ENCODE measurements around the gene LGI4. TPM values are rescaled to one million over a fixed set of nuclear protein-coding genes. Genes with fewer than 3 reads are reported as not detected.

Gene LGI4
- total RNA-seq, 4 donors from 2014 or later, result 32.0 to 58.6 (median 49.2) TPM

DNA sequence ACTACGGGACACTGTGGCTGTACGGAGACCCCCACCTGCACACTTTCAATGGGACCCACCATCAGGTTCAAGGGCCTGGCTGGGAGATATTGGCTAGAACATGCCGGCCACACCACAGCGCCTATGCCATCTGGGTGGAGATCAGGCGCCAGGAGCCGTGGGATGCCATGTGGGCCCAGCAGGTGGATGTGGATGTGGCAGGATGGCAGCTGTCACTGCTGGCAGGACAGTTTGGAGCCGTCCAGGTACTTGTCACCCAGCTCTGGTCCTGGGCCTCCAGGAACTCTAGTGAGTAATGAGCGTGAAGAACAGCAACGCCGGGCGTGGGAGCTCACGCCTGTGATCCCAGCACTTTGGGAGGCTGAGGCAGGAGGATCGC lies 35.0 kb downstream of the LGI4 start:
- DNase-seq (ENCODE audit: extremely low spot score), result no peak
- no peaks in the 10 kb centered on the region for H3K9me3 ChIP-seq
- H3K36me3 ChIP-seq, result no peaks in the 10 kb centered on the region
- TF ChIP-seq, protein P1, sequence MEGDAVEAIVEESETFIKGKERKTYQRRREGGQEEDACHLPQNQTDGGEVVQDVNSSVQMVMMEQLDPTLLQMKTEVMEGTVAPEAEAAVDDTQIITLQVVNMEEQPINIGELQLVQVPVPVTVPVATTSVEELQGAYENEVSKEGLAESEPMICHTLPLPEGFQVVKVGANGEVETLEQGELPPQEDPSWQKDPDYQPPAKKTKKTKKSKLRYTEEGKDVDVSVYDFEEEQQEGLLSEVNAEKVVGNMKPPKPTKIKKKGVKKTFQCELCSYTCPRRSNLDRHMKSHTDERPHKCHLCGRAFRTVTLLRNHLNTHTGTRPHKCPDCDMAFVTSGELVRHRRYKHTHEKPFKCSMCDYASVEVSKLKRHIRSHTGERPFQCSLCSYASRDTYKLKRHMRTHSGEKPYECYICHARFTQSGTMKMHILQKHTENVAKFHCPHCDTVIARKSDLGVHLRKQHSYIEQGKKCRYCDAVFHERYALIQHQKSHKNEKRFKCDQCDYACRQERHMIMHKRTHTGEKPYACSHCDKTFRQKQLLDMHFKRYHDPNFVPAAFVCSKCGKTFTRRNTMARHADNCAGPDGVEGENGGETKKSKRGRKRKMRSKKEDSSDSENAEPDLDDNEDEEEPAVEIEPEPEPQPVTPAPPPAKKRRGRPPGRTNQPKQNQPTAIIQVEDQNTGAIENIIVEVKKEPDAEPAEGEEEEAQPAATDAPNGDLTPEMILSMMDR (IDR thresholded peaks at IDR 0.05), result no peak
- no peak for TF ChIP-seq EP300 (IDR thresholded peaks at IDR 0.05)
- TF ChIP-seq POLR2A (IDR thresholded peaks at IDR 0.05; ENCODE audit: low read depth), result no peak
- no peak for TF ChIP-seq POLR2AphosphoS5 (IDR thresholded peaks at IDR 0.05)
- no peaks in the 10 kb centered on the region for H3K27me3 ChIP-seq
- H3K27ac ChIP-seq (replicated peaks in 1 of 4), result no peak overlapping the region
- no peaks in the 10 kb centered on the region for H3K4me1 ChIP-seq
- H3K4me3 ChIP-seq, result no peak overlapping the region
- intact Hi-C loops (cut with DNase I), result no loop called here
- 97% methylated on average over 6 of the region's 13 CpGs for WGBS

DNA sequence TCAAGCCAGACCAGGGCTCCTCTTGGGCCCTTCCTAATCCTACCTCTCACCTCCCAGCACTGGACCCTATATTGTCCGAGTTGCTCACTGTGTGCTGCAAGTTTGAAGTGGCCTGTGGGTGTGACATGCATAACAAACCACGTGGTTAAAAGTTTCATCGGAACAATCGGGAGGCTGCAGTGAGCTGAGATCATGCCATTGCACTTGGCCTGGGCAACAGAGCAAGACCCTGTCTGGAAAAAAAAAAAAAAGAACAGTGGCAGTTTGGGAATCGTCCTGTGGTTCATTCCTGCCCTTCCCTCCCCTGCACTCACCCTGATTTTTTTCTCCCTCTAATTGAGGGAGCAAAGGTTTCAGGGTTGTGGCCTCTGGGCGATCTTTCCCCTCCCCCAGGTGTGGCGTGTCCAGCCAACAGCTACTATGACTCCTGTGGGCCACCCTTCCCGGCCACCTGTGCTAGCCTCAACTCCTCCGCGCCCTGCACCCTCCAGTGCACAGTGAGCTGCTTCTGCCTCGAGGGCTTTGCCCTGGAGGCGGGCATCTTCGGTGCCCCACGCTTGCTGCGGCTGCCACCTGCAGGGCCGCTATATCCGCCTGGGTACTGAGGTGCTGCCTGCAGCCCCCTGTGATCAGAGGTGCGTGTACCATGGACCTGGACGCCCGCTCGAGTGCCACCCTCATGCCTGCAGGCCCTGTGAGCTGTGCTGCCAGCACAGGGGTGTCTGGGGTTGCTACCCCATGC lies 35.5 kb downstream of the LGI4 start:
- WGBS, result 83% methylated on average over 15 of the region's 21 CpGs
- H3K9me3 ChIP-seq, result no peaks in the 10 kb centered on the region
- H3K4me1 ChIP-seq, result no peaks in the 10 kb centered on the region
- no peak overlapping the region for H3K27ac ChIP-seq (replicated peaks in 1 of 4)
- H3K4me3 ChIP-seq, result no peak overlapping the region
- H3K36me3 ChIP-seq, result no peaks in the 10 kb centered on the region
- DNase-seq (ENCODE audit: extremely low spot score), result no peak
- H3K27me3 ChIP-seq, result no peaks in the 10 kb centered on the region
- TF ChIP-seq, protein P1 (IDR thresholded peaks at IDR 0.05), result no peak
- TF ChIP-seq EP300 (IDR thresholded peaks at IDR 0.05) (no peak), POLR2AphosphoS5 (IDR thresholded peaks at IDR 0.05) (no peak), POLR2A (IDR thresholded peaks at IDR 0.05; ENCODE audit: low read depth) (no peak)
- intact Hi-C loops (cut with DNase I), result no loop called here

DNA sequence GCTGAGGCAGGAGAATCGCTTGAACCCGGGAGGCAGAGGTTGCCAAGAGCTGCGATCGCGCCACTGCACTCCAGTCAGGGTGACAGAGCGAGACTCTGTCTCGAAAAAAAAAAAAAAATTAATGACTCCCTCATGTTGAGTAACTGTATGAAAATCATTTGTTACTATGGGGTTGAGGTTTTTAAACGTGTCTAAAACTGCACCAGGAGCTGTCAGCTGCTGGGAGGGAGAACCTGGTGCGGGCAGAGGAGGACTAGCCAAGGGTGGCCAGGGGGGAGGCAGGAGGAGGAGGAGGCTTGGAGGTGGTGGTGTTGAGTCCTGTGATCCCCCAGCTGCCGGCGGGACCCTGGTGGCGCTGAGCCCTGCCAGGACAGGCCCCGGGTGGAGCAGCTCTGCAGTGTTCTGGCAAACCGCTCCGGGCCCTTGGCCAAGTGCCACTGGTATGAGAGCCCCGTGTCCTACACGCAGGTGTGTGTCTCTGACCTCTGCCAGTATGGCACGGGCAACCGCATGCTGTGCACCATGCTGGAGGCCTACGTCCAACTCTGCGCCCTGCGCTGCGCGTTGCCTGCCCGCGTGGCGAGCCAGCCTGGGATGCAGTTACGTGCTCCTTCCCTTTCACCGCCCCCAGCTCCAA lies 36.3 kb downstream of the LGI4 start:
- H3K4me3 ChIP-seq, result no peak overlapping the region
- TF ChIP-seq EP300 (IDR thresholded peaks at IDR 0.05), result no peak
- TF ChIP-seq POLR2AphosphoS5 (IDR thresholded peaks at IDR 0.05), result no peak
- TF ChIP-seq POLR2A (IDR thresholded peaks at IDR 0.05; ENCODE audit: low read depth), result no peak
- TF ChIP-seq, protein P1 (IDR thresholded peaks at IDR 0.05), result no peak
- intact Hi-C loops (cut with DNase I), result no loop called here
- no peaks in the 10 kb centered on the region for H3K36me3 ChIP-seq
- 75% methylated on average over 10 of the region's 29 CpGs for WGBS
- no peak for DNase-seq (ENCODE audit: extremely low spot score)
- peaks cover 0 to 7% (median 0%) of the 10 kb centered on the region in 4 donors for H3K27me3 ChIP-seq
- H3K27ac ChIP-seq (replicated peaks in 1 of 4), result no peak overlapping the region
- no peaks in the 10 kb centered on the region for H3K9me3 ChIP-seq
- no peaks in the 10 kb centered on the region for H3K4me1 ChIP-seq

DNA sequence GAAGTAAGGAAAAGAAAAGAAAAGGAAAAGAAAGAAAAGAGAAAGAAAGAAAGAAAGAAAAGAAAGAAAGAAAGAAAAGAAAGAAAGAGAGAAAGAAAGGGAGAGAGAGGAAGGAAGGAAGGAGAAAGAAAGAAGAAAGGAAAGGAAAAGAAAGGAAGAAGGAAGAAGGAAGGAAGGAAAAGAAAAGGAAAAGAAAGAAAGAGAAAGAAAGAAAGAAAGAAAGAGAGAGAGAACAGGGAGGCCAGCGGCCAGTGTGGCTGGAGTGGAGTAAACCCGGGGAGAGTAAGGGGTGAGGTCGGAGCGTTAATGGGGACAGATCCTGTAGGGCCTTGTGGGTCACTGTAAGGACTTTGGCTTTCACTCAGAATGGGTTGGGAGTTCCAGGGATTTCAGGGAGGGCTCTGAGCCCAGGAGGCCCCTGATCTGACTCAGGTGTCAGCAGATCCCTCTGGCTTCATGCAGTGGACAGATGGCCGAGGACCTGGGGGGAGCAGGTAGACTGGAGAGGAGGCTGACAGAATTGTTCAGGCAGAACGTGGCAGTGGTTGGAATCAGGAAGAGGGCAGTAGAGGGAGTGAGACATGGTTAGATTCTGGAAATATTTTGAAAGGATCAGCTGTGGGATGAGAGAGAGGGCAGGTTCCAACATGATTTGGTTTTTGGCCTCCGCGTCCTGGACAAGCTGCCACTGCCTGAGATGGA lies 39.0 kb downstream of the LGI4 start:
- Histone ChIP-seq H3K4me1 (peaks cover 2 to 4% (median 2%) of the 10 kb centered on the region in 4 donors), H3K27me3 (peaks cover 0 to 27% (median 5%) of the 10 kb centered on the region in 4 donors), H3K9me3 (no peaks in the 10 kb centered on the region), H3K27ac (replicated peaks in 1 of 4) (no peak overlapping the region), H3K4me3 (no peak overlapping the region), H3K36me3 (no peaks in the 10 kb centered on the region)
- no peak for TF ChIP-seq POLR2AphosphoS5 (IDR thresholded peaks at IDR 0.05)
- 67% methylated on average over 8 of the region's 8 CpGs for WGBS
- DNase-seq (ENCODE audit: extremely low spot score), result no peak
- intact Hi-C loops (cut with DNase I), result no loop called here

DNA sequence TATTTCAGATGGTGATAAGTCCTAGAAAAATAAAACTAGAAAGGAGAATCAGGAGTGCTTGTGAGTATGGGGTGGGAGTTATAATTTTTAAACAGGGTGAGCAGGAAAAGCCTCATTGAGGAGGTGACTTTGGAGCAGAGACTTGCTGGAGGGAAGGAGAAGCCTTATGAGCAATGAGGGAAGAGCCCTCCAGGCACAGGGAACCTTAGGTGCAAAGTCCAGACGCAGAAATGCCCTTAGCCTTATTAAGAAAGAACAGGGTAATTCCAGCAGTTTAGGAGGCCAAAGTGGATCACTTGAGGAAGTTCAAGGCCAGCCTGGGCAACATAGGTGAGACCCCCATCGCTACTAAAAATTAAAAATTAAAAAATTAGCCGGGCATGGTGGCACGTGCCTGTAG lies 40.2 kb downstream of the LGI4 start:
- TF ChIP-seq POLR2AphosphoS5 (IDR thresholded peaks at IDR 0.05) (no peak), POLR2A (IDR thresholded peaks at IDR 0.05; ENCODE audit: low read depth) (no peak), EP300 (IDR thresholded peaks at IDR 0.05) (no peak)
- TF ChIP-seq, protein P1 (IDR thresholded peaks at IDR 0.05), result no peak
- Histone ChIP-seq H3K4me3 (no peak overlapping the region), H3K36me3 (no peaks in the 10 kb centered on the region), H3K27ac (replicated peaks in 1 of 4) (no peak overlapping the region), H3K27me3 (peaks cover 0 to 37% (median 10%) of the 10 kb centered on the region in 4 donors), H3K4me1 (peaks cover 3 to 13% (median 11%) of the 10 kb centered on the region in 4 donors), H3K9me3 (no peaks in the 10 kb centered on the region)
- intact Hi-C loops (cut with DNase I), result no loop called here
- no peak for DNase-seq (ENCODE audit: extremely low spot score)
- WGBS, result 76% methylated on average over 4 of the region's 4 CpGs

Data from esophagus muscularis mucosa (tissue), 4 donors.